ENCODE results near the gene SETD5. TPM values are rescaled to one million over a fixed set of nuclear protein-coding genes. Genes with fewer than 3 reads are reported as not detected.

SETD5 gene
- total RNA-seq, 2 experiments from 2014 or later = 146 to 149 TPM

DNA sequence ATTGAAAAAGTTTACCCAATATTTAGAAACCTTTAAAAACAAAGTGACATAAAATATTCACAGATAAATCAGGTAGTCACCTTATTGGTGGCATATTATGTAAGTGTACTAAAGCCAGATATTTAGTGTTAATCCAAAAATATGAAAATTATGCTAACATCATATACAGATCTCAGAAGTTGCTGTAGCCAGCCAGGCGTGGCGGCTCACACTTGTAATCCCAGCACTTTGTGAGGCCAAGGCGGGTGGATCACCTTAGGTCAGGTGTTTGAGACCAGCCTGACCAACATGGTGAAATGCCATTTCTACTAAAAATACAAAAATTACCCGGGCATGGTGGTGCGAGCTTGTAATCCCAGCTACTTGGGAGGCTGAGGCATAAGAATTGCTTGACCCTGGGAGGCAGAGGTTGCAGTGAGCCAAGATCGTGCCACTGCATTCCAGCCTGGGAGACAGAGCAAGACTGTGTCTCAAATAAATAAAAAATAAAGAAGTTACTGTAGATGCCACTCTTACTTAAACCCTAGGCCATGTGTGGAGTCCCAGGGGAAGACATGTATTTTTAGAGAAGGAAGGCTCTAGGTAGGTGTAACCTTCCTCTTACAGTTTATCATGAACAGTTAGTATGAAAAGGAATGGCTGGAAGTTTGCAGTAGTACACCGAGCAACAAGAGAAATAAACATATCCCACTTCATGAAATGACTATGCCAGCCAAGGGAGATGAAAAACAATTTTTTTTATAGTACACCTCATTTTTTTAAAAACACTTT lies 9.6 kb downstream of the SETD5 start:
- Mint-ChIP-seq H3K27ac (no peak overlapping the region), H3K4me3 (no peak overlapping the region), H3K4me1 (peaks cover 43% of the 10 kb centered on the region), H3K27me3 (no peaks in the 10 kb centered on the region), H3K9me3 (peaks cover 2% of the 10 kb centered on the region), H3K36me3 (peaks cover 22% of the 10 kb centered on the region)
- POLR2A ChIA-PET = no interaction called here
- no peak for DNase-seq
- no peak for ATAC-seq (ENCODE audit: low read depth)

DNA sequence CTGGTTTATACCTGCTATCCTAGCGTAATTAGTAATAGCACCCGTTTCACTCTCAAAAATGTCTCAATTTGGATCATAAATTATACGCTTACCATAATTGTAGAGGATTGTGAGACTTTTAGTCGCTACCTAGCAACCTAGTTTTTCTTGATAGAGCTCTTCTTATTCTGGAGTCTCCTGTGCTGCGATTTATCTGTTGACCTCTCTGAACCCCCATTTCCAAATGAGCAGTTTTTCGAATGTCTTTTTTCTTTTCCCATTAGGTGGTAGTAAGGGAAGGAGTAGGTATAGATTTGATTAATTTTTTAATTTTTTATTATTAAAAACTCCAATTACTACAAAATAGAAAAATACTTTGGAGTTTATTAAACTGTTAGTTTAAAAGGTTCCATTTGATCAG lies 10.6 kb downstream of the SETD5 start:
- no peak overlapping the region for H3K4me3 Mint-ChIP-seq
- peaks cover 2% of the 10 kb centered on the region for H3K9me3 Mint-ChIP-seq
- no peak for ATAC-seq (ENCODE audit: low read depth)
- no peak for DNase-seq
- H3K27me3 Mint-ChIP-seq = no peaks in the 10 kb centered on the region
- H3K4me1 Mint-ChIP-seq = peaks cover 38% of the 10 kb centered on the region
- POLR2A ChIA-PET = no interaction called here
- H3K36me3 Mint-ChIP-seq = peaks cover 20% of the 10 kb centered on the region
- H3K27ac Mint-ChIP-seq = no peak overlapping the region

DNA sequence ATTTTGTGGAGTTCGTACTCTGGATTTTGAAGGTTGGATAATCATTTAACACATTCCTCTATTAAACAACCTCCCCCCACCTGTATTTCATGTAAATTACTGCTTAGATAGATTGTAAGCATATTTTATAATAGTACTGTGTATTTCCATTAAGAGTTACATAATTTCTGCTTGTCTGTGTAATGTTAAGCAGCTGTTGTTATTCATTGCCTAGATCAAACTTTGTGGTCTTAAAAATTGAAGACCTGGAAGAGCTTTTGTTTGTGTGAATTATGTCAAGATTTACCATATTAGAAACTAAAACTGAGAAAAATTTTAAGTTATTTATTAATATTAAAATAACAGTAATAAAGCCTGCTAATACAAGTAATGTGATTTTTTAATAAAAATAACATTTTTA lies 11.1 kb downstream of the SETD5 start:
- Mint-ChIP-seq H3K27ac (no peak overlapping the region), H3K27me3 (no peaks in the 10 kb centered on the region), H3K9me3 (peaks cover 4% of the 10 kb centered on the region), H3K4me1 (peaks cover 38% of the 10 kb centered on the region), H3K36me3 (peaks cover 23% of the 10 kb centered on the region), H3K4me3 (no peak overlapping the region)
- DNase-seq (no peak), ATAC-seq (ENCODE audit: low read depth) (no peak)
- POLR2A ChIA-PET = no interaction called here

DNA sequence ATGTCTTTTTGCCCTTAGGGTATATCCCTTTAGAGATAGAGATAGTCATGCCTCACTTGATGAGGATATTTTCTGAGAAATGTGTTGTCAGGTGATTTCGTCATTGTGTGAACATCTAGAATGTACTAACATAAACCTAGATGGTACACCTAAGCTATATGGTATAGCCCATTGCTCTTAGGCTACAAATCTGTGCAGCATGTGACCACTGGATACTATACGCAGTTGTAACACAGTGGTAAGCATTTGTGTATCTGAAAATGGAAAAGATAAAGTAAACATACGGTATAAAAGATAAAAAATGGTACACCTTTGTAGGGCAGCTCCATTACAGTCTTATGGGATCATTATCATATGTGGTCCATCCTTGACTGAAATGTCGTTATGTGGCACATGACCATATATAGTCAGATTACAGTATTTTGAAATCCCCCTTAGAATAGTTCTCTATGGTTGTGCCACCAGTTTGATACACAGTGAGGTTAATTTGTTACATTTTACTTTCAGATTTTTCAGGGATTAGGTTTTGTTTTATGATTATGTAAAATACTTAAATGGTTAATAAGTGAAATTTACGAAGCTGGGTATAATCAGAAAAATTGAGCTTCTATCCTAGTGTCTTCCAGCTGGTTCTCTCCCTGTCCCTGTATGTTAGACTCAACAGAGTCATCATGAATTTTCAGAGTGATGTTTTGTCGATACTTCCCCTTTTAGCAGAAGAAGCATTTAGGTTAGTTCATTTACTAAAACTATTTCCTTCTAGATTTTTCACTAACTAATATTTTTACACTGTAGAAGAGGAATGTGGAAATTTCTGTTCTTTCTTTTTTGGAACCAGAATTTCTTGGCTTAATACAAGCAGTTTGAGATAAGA lies 12.8 kb downstream of the SETD5 start:
- DNase-seq = no peak
- Mint-ChIP-seq H3K4me3 (no peak overlapping the region), H3K27ac (no peak overlapping the region), H3K4me1 (peaks cover 36% of the 10 kb centered on the region), H3K9me3 (peaks cover 4% of the 10 kb centered on the region), H3K36me3 (peaks cover 28% of the 10 kb centered on the region), H3K27me3 (no peaks in the 10 kb centered on the region)
- ATAC-seq (ENCODE audit: low read depth) = no peak
- POLR2A ChIA-PET = interaction anchor here (0.7 kb wide), 1 partner anchor 608 kb away, joined by 3 read pairs; no protein-coding TSS in a partner anchor

DNA sequence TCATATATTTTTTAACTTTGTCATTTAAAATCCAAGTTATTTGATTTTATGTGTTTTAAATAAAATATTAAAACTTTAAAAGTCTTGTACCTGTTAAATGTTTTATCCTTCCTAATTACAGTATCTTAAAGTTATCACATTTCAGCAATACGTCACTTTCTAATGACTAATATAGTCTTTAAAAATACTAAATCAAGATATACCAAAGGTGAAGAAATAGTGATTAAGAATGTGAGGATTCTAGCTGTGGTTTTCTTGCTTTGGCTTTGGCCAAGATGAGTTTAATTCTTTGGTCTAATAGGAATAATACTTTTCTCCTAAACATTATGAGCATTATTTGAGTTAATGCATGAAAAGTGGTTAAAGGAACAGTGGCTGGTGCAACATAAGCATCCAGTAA lies 13.9 kb downstream of the SETD5 start:
- H3K27me3 Mint-ChIP-seq = no peaks in the 10 kb centered on the region
- no peak overlapping the region for H3K27ac Mint-ChIP-seq

DNA sequence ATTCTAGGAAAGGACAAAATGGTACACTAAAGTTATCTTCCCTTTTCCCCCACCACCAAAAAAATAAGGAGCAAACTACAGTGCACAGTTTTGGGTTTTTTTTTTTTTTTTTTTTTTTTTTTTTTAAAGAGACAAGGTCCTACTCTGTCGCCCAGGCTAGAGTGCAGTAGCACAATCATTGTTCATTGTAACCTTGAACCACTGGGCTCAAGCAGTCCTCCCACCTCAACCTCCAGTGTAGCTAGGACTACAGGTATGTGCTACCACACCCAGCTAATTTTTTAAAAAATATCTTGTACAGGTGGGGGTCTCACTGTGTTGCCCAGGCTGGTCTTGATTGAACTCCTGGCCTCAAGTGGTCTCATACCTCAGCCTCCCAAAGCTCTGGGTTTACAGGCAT lies 14.9 kb downstream of the SETD5 start:
- Mint-ChIP-seq H3K36me3 (peaks cover 39% of the 10 kb centered on the region), H3K4me3 (no peak overlapping the region), H3K27ac (no peak overlapping the region), H3K27me3 (no peaks in the 10 kb centered on the region), H3K9me3 (peaks cover 4% of the 10 kb centered on the region), H3K4me1 (peaks cover 33% of the 10 kb centered on the region)
- POLR2A ChIA-PET = interaction anchor here (1.1 kb wide), 1 partner anchor 16 kb away, joined by 3 read pairs; no protein-coding TSS in a partner anchor
- ATAC-seq (ENCODE audit: low read depth) (no peak), DNase-seq (no peak)

More for the DNA sequence above, 13.9 kb downstream of the SETD5 start:
- H3K4me3 Mint-ChIP-seq = no peak overlapping the region
- DNase-seq (no peak), ATAC-seq (ENCODE audit: low read depth) (no peak)
- H3K9me3 Mint-ChIP-seq = peaks cover 4% of the 10 kb centered on the region
- H3K4me1 Mint-ChIP-seq = peaks cover 34% of the 10 kb centered on the region
- peaks cover 33% of the 10 kb centered on the region for H3K36me3 Mint-ChIP-seq
- POLR2A ChIA-PET = interaction anchor here (0.7 to 1.1 kb wide), 2 partner anchors 15 to 607 kb away, joined by 3 read pairs; no protein-coding TSS in a partner anchor

DNA sequence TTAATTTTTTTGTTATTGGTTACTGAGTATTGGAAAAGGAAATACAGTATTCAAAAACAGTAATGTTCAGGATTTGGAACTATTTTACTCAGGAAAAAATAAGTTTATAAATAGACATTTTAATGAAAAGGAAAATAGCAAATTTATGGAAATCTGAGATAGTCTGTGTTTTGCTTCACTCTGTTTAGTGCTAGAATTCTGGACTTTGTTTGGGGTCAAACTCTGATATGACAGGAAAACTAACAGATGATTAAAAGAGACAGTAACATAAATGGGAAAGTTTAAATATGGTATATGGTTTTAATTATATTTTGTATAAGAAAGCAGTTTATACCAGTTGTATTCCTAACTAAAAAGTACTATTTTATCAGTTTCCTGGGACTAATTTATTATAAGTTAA lies 17.4 kb downstream of the SETD5 start:
- Mint-ChIP-seq H3K4me3 (no peak overlapping the region), H3K36me3 (peaks cover 25% of the 10 kb centered on the region), H3K27ac (no peak overlapping the region), H3K9me3 (peaks cover 2% of the 10 kb centered on the region), H3K27me3 (no peaks in the 10 kb centered on the region), H3K4me1 (peaks cover 27% of the 10 kb centered on the region)
- DNase-seq (no peak), ATAC-seq (ENCODE audit: low read depth) (no peak)
- POLR2A ChIA-PET = no interaction called here

DNA sequence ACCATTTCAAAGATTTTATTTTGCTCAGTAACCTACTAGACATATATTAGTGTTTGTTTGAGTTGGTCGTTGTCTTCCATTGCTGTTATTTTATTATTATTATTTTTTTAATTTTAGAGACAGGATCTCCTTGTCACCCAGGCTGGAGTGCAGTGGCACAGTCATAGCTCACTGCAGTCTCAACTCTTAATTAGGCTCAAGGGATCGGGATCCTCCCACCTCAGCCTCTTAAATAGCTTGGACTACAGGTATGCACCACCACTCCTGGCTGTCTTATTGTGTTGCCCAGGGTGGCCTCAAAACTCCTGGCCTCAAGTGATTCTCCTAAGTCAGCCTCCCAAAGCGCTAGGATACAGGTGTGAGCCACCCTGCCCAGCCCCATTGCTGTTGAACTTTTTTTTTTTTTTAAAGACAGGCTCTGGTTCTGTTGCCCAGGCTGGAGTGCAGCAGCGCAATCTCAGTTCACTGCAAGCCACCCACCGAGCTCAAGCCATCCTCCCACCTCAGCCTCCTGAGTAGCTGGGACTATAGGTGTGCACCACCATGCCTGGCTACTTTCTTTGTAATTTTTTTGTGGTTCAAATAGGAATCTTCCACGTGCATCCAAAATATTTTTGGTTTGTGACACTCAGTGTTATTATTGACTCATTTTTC lies 18.2 kb downstream of the SETD5 start:
- Mint-ChIP-seq H3K4me3 (no peak overlapping the region), H3K27ac (no peak overlapping the region), H3K4me1 (peaks cover 28% of the 10 kb centered on the region), H3K9me3 (peaks cover 2% of the 10 kb centered on the region), H3K36me3 (peaks cover 23% of the 10 kb centered on the region), H3K27me3 (no peaks in the 10 kb centered on the region)
- ATAC-seq (ENCODE audit: low read depth) (no peak), DNase-seq (no peak)
- POLR2A ChIA-PET = interaction anchor here (0.7 to 1.1 kb wide), 4 partner anchors 17 to 580 kb away, joined by 3 to 4 read pairs (median 4); no protein-coding TSS in a partner anchor

DNA sequence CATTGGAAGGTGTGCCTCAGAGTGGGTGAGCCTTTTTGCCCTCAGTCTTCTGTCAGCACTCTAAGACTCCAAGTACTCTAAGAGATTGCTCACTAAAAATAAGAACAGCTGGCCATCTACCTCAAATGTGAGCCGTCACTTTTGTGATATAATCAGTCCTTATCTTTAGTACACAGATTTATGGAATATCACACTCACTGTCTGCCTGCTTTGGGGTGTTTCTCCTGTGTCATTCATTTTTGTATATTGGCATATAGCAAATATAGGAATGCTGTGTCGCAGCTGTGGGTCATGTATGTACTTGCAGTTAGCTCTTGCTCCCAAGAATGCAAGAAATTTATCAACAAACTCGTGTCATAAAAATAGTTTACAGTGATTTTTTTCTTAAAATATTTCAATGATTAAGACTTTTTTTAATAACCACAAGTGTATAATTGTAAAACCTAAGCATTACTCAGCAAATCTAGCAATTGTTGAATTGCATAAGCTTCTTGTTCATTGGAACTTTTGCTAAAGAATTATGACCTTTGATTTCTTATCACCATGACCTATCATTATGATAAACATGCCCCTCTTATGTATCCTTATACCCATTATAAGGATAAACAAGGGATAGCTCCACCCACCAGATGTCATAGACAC lies 18.8 kb downstream of the SETD5 start:
- ATAC-seq (ENCODE audit: low read depth) = no peak
- POLR2A ChIA-PET = interaction anchor here (0.7 to 1.1 kb wide), 4 partner anchors 17 to 579 kb away, joined by 3 to 4 read pairs (median 4); no protein-coding TSS in a partner anchor
- DNase-seq = no peak
- peaks cover 2% of the 10 kb centered on the region for H3K9me3 Mint-ChIP-seq
- peaks cover 23% of the 10 kb centered on the region for H3K36me3 Mint-ChIP-seq
- no peak overlapping the region for H3K27ac Mint-ChIP-seq
- H3K4me3 Mint-ChIP-seq = no peak overlapping the region
- H3K4me1 Mint-ChIP-seq = peaks cover 33% of the 10 kb centered on the region
- H3K27me3 Mint-ChIP-seq = no peaks in the 10 kb centered on the region

DNA sequence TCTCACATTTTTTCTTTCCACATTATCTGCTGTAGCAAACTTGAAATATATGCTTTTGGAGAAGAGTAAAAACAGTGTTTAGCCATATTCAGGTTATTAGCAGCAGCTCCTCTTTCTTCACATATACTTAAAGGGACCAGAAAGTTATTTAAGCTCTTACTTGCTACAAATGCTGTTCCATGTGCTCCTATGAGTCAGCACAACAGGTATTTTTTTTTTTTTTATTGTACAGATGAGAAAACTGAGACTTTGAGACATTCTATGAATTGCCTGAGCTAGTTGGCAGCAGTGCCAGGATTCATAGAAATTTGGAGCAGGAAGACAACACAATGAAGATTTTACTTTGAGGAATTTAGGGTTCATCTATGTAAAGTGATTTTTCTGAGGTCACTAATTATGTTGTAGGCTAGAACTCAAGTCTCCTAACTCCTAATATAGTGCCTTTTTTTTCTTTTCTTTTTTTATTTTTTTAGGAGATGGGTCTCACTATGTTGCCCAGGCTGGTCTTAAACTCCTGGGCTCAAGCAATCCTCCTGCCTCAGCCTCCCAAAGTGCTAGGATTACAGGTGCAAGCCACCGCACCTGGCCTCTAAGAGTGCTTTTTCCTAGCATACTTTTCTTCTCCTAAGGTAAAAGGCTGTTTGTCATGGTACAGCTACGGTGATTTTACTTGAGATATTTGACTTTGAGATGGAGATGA lies 23.6 kb downstream of the SETD5 start:
- POLR2A ChIA-PET = interaction anchor here (0.8 to 2.5 kb wide), 2 partner anchors 24 to 67 kb away, joined by 3 to 12 read pairs; partner anchors contain the start of gene SETD5
- ATAC-seq (ENCODE audit: low read depth) (no peak), DNase-seq (no peak)
- peaks cover 36% of the 10 kb centered on the region for H3K4me1 Mint-ChIP-seq
- H3K9me3 Mint-ChIP-seq = no peaks in the 10 kb centered on the region
- H3K27ac Mint-ChIP-seq = peak overlapping the region; percentile 12
- H3K27me3 Mint-ChIP-seq = no peaks in the 10 kb centered on the region
- H3K4me3 Mint-ChIP-seq = no peak overlapping the region
- peaks cover 13% of the 10 kb centered on the region for H3K36me3 Mint-ChIP-seq

DNA sequence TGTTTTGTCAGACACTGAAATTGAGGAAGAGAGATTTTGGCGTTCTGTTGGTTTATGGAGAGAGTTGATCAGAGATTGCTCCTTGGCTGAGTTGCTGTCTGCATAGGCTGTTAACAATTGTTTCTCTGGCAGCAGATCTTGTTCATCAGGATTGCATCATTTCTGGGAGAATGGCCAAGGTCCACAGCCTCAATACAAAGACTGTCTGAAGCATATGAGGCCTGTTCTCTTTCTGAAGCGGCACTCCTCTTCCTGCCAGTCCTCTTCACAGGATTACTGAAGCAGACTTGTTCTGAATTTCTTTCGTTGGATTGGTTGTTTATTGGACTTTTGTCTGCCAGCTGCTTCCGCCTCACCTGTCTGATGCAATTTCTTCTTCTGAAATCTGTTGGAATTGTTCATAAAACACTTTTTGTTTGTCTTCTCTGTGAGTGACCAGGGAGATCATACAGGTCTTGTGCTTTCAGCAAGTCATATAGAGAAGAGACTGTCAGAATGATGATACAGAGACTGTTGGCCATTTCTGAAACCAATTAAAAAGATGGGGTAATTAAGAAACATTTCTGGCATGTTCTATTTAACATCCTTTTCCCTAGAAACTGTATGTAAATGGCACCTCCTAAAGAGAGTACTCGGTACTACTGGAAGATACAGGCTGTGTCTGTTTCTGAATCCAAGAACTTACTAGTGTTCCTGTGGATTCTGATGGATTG lies 25.5 kb downstream of the SETD5 start:
- no peaks in the 10 kb centered on the region for H3K27me3 Mint-ChIP-seq
- no peaks in the 10 kb centered on the region for H3K9me3 Mint-ChIP-seq
- H3K4me3 Mint-ChIP-seq = peak overlapping the region; percentile 14
- DNase-seq (no peak), ATAC-seq (ENCODE audit: low read depth) (peak; percentile 42)
- H3K36me3 Mint-ChIP-seq = peaks cover 14% of the 10 kb centered on the region
- H3K4me1 Mint-ChIP-seq = peaks cover 38% of the 10 kb centered on the region
- H3K27ac Mint-ChIP-seq = peak overlapping the region; percentile 69
- POLR2A ChIA-PET = no interaction called here

DNA sequence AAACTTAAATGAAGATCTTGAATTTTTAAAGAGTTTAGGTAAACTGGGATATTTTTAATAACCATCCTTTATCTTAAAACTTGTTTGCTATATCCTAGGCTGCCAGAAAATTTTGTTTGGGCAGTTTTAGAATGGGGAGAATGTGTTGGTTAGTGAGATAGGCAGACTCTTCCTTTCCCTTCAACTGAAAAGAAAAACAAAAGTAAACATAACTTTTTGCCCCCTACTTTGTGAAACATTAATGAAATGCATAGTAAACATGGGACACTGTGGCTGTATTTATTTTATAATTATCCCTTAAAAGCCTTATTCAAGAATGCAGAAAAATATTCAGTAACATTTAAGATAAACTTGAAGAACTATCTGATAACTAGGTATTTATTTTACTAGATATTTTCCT lies 31.0 kb downstream of the SETD5 start:
- Mint-ChIP-seq H3K27ac (no peak overlapping the region), H3K36me3 (peaks cover 21% of the 10 kb centered on the region), H3K4me3 (no peak overlapping the region), H3K27me3 (no peaks in the 10 kb centered on the region), H3K9me3 (no peaks in the 10 kb centered on the region), H3K4me1 (peaks cover 12% of the 10 kb centered on the region)
- no peak for ATAC-seq (ENCODE audit: low read depth)
- POLR2A ChIA-PET = no interaction called here
- no peak for DNase-seq

Measured in activated naive CD8-positive, alpha-beta T cell treated with anti-CD3 and anti-CD28 coated beads, Interleukin-2, amount 10 ng/mL, durations not matched to agents 7 days and 5 days (primary cell).